GM12801 (cell line): ENCODE data around the gene LDB3.

Experiments used
- TF ChIP-seq, protein P1 (sequence below): IDR thresholded peaks from one replicate; pipeline ENCODE4 v1.5.1; 2011; ENCODE audit warnings: control low read depth; ENCODE audit not compliant: insufficient read length; ENCODE audit errors: extremely low read depth

LDB3 gene

DNA sequence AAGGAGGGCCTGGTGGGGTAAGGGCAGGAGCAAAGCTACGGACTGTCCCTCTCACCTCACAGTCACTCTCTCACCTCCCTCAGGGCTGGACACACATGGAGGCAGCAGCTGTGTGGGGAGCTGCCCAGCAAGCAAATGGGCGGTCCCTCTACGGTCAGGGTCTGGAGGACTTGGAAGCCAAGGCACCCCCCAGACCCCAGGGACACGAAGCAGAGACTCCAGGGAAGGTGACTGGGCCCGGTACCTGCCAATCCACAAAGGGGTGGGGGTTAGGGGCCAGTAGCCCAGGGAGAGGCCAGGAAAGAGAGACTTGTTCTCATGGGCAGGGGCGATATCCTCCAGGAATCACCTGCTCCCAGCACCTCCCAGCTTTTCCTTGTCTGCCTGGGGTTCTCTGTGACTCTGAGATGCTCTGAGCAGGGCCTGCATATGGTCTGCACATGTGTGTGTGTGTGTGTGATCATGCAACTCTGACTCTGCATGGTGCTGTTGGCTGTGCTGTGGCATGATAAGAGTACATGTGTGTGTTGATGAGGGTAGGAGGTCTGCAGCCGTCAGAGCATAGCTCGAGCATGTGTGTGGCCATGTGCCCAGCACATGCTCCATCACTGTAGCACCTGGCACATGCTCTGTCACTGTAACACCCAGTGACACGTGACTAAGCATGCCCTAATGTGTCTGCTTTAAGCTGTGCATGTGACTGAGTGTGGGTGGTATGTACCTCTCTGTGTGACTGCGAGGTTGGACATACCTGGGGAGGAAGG is 4.6 kb upstream of the LDB3 start:
- TF ChIP-seq, protein P1, sequence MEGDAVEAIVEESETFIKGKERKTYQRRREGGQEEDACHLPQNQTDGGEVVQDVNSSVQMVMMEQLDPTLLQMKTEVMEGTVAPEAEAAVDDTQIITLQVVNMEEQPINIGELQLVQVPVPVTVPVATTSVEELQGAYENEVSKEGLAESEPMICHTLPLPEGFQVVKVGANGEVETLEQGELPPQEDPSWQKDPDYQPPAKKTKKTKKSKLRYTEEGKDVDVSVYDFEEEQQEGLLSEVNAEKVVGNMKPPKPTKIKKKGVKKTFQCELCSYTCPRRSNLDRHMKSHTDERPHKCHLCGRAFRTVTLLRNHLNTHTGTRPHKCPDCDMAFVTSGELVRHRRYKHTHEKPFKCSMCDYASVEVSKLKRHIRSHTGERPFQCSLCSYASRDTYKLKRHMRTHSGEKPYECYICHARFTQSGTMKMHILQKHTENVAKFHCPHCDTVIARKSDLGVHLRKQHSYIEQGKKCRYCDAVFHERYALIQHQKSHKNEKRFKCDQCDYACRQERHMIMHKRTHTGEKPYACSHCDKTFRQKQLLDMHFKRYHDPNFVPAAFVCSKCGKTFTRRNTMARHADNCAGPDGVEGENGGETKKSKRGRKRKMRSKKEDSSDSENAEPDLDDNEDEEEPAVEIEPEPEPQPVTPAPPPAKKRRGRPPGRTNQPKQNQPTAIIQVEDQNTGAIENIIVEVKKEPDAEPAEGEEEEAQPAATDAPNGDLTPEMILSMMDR = no peak

DNA sequence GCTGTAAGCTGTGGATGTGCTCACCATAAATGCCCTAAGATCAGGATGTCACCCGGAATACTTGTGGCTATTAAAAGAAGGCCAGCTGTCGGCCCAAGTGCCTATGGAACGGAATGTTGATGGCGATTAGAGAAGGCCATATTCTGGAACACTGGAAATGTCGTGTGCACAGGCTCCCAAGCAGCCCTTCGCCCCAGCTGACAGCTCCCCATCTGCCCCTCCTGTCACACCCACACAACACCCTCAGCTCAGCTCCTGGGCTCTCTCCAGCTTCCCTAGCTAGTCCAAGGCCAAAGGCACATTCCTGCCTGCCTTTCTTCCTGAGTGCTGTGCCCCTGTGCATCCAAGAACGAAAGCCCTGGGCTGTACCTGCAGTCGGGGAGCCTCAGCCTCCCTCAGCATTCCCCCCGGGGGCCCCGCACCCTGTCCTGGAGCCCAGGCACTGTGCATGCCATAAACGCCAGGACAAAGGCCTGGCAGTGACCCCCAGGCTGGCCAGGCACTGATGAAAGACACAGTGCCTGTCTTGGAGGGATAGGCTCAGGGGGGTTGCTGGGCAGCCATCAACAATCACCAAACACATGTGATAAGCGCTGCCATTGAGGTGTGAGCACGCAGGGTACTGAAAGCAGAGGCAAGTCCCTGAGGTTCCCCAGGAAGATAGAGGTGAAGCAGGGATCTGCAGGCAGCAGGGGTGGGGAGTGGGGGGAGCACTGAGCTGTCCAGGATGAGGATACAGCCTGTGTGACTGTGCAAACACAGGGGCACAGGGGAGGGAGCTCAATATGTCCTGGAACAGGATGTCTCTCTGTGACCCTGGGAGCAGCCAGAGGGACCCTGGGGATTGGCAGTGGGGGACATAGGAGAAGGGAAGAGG is 3.7 kb upstream of the LDB3 start:
- TF ChIP-seq, protein P1 = no peak

DNA sequence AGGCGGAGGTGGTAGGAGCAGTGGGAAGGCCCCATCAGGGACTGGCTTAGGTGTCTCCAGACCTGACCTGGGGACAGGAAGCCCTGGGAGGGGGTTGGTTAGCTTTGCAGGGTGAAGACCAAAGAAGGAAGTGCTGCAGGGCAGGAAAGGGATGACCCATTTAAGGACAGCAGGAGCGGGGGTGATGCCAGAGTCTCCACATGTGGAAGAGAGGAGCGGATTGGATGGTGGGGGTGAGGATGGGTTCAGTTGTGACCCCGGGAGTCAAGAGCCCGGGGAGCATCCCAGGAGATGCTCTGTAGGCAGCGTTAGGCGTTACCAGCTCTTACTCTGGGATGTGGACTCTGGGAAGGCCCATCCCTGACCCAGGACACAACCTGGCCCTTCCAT is 3.1 kb upstream of the LDB3 start:
- TF ChIP-seq, protein P1 = no peak

DNA sequence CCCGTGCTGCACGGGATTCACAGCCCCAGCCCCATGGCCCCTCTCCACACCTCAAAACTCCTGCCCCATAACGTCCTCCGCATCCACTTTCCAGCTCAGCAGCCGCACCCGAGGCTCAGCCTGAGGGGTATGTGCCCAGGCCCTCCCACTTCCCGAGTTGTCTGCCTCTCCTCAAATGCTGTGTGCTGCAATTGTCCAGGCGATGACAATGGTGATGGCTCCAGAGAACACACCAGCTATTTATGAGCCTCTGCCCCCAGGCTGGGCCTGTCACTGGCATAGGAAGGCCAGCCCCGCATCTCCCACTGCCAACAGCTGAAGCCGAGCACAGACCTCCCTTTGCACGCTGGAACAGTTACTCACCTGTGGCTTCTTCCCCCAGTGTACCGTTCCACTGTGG is 2.4 kb upstream of the LDB3 start:
- TF ChIP-seq, protein P1 = no peak

DNA sequence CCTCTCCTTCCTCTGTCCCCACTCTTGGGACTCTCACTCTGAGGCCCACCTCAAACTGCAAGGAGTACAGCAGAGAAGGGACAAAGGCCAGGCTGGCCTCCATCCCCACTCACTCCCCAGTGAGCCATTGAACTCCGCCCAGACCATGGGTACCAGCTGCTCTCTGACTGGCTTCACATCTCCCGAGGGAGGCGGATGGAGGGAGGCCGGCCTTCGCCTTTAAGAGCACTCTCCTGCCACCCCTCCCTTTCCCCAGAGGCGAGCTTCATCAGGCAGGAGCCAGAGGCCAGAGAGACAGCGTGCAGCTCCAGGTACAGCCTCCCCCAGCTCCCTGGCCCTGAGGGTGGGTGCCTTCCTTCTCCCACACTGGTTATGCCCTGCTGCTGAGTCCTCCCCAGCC is 1.8 kb upstream of the LDB3 start:
- TF ChIP-seq, protein P1 = no peak

DNA sequence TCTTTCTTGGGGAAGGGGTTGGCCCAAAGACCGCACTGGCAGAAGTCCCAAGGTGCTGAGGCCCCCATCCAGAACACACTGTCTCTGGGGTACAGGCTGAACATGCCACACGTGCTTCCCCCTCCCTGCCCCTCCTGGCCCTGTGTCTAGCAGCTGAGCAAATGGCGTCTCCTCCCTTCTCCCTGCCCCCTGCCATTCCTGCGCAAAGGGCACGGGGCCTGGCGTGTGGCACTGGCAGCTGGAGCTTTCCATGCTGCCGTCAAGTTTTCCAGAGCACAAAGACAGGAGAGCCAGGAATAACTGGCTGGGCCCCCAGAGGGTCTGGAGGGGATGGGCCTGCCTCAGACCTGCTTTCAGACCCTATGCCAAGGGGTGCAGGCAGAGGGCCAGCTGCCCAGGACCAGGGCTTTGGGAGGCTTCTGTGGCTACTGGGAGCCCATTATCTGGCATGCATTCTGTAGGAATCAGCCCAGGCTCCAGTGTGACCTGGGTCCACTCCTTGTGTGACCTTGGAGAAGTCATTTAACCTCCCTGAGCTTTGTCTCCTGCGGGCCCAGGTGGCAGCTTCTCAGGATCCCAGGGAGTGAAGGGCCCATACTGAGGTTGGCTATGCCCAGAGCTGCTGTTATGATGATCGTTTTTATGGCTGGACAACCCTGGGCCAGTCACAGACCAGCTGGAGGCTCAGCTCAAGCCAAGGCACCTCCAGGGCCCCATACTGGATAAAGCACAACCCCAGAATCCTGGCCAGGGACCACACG is 710 bp upstream of the LDB3 start:
- TF ChIP-seq, protein P1 = no peak

DNA sequence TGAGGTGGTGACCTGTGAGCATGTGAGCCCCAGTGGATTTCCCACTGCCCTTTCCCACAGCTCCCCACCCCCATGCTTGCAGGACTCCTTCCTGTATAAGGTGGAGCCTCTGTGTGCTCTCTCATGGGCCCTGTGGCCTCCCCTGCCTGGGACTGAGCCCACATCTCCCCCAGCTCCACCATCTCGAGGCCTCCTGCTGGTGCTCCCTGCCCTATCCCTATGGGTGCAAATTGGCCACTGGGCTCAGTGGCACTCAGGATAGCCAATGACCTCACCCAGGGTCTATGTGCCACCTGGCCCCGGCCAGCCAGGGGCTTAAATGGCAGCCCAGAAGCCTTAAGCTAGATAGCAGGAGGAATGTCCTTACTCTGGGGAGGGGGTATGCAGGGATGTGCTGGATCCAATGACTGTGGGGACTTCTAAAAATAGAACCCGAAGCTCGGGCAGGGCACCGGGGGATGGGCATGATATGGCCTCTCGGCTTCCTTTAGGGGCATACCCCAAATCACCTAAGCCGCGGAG is 2.0 kb downstream of the LDB3 start:
- TF ChIP-seq, protein P1 = no peak
